ENCODE measurements around the gene FOXQ1.
"Not testable (repeated sequence)": the region's sequence is repeated elsewhere in the genome, so short reads cannot be mapped to it uniquely, and the experiment has no call there.

Gene FOXQ1

DNA sequence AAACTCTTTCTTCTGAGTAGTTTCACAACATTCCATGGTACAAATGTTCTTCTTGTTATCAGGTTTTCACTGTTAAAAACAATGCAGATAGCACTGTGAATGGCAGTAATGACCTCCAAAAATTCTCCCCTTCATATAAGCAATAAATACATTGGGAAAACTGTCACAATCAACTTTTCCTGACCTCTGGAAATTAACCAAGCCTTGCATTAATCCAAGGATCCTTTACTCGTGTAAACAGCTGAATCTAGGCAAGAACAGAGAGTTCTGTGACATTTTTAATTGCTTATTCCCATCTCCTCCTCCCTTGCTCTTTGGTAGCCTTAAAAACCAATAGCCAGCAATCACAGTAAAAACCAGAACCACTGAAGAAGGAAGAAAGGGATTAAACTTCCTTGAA is 37.8 kb downstream of the FOXQ1 start:
- no peak overlapping the region for H3K27ac ChIP-seq
- no peak for DNase-seq (ENCODE audit: low read depth, low spot score)

DNA sequence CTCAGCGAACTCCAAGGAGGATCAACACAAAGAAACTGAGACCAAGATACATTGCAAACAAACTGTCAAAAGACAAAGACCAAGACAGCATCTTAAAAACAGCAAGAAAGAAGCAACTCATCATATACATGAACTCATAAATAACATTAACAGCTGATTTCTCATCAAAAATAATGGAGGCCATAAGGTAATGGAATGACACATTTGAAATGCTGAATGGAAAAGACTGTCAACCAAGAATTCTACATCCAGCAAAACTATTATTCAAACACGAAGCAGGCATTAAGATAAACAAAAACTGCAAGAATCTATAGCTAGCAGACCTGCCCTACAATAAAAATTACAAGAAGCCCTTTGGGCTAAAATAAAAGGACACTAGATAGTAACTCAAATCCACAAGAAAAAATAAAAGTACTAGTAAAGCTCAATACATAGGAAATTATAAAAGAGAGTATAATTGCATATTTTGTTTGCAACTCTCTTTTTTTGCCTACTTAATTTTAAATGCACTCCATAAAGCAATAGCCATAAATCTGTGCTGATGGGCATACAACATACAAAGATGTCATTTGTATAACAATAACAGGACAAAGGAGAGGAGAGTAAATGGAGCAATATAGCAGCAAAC is 39.6 kb downstream of the FOXQ1 start:
- H3K27ac ChIP-seq, result no peak overlapping the region
- DNase-seq (ENCODE audit: low read depth, low spot score), result no peak

DNA sequence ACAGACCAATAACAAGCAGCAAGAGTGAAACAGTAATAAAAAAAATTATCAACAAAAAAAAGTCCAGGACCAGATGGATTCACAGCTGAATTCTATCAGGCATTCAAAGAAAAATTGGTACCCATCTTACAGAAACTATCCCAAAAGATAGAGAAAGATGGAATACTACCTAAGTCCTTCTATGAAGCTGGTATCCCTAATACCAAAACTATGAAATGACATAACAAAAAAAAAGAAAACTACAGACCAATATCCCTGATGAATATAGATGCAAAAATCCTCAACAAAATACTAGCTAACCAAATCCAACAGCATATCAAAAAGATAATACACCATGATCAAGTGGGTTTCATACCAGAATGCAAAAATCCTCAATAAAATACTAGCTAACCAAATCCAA is 43.2 kb downstream of the FOXQ1 start:
- not testable (repeated sequence) for DNase-seq (ENCODE audit: low read depth, low spot score); H3K27ac ChIP-seq

DNA sequence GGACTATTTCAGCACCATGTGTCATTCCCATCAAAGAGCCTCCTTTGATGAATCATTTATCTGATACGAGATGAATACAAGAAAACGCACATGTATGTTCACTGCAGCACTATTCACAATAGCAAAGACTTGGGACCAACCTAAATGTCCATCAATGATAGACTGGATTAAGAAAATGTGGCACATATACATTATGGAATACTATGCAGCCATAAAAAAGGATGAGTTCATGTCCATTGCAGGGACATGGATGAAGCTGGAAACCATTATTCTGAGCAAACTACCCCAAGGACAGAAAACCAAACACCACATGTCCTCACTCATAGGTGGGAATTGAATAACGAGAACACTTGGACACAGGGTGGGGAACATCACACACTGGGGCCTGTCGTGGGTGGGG is 49.8 kb downstream of the FOXQ1 start:
- H3K27ac ChIP-seq; DNase-seq (ENCODE audit: low read depth, low spot score): not testable (repeated sequence)

DNA sequence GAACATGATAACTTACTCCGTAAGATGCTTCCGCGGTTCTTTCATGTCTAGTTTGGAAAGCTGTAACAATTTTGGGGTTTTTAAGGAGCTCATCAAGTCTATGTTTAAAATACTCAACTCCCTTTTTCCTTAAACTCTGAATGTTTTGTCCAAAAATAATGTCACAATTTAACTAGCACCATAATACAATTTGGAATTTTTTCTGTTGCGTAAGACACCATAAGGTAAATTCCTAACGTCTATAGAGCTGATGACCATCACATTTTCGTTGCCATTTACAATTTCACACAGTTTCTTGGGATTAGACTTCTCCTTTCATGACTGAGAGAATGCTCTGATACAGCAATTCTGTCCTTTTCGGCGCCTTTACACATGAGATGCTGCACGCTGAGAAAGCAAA is 50.7 kb downstream of the FOXQ1 start:
- no peak overlapping the region for H3K27ac ChIP-seq
- DNase-seq (ENCODE audit: low read depth, low spot score), result no peak

DNA sequence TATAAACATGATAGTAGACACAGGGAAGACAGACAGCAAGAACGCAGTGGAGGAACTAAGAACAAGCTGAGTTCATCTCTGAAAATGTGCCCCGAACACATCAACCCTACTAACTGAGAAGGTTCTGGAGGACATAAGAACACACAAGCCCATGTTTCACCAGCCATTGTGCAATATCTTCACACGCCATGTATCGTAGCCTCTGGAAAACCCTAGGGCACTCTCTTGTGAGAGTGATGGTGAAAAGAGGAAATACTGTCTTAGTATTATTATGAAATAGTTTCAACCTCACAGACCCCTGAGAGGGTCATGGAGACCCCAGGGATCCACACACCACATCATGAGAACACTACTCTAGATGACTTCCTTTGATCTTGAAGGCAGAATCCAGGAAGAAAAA is 51.4 kb downstream of the FOXQ1 start:
- no peak overlapping the region for H3K27ac ChIP-seq
- DNase-seq (ENCODE audit: low read depth, low spot score), result no peak

DNA sequence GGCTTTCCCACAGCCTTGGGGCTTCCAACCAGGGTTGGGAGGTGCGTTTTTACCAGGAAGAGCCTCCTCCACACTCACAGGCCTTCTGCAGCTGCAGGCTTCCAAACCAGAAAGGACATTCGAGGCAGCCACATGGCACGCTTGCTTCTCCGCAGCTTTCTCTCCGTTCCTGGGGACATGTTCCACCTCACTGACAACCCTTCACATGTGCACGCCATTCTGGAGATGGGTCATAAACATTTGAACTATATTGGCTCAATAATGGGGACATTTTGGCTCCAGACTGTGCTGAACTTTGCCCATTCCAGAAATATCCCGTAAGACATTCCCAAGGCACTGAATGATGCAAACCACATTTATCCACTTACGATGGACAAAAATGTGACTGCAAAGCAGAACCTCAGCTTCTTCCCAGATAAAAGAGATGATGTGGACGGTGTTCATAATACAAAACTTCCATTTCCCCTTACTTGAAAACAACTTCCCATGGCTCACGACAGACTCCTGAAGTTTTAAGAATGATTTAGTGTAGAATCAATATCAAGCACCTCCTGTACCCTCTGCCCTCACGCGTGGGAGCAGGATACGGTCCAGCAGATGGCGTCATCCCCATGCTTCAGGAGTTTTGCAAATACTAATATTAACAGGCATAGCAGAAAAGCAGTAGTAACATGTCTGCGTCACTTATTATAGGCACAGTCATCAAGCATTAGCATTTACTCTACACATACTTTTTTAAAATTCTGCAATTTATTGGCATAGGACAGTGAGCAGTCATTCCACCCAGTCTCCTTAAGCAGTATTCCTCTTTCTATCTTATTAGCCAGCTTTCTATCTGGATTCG is 52.1 kb downstream of the FOXQ1 start:
- H3K27ac ChIP-seq, result no peak overlapping the region
- no peak for DNase-seq (ENCODE audit: low read depth, low spot score)

All from epithelial cell of prostate (primary cell).